Adipocyte (in vitro differentiated cells): Measurements from ENCODE around the gene SREK1IP1.

Experiments used
- DNase-seq: peaks from one replicate; pipeline ENCODE4 v3.0.0-alpha.2; 2015; ENCODE audit warnings: low read depth
- H3K27me3 ChIP-seq: replicated peaks from 2 replicates; pipeline ENCODE4 v1.7.0; 2013; ENCODE audit warnings: mild to moderate bottlenecking, low read length, moderate library complexity; ENCODE audit not compliant: control insufficient read depth, insufficient read depth
- H3K36me3 ChIP-seq: 2 replicates; pipeline ENCODE4 v1.7.0; 2013; ENCODE audit warnings: low read length, mild to moderate bottlenecking, moderate library complexity; ENCODE audit not compliant: control insufficient read depth, insufficient read depth, severe bottlenecking
- H3K4me1 ChIP-seq: 2 replicates; pipeline ENCODE4 v1.7.0; 2013; ENCODE audit warnings: mild to moderate bottlenecking, low read length, moderate library complexity; ENCODE audit not compliant: control insufficient read depth, insufficient read depth
- H3K4me3 ChIP-seq: 2 replicates; pipeline ENCODE4 v1.7.0; 2013; ENCODE audit warnings: mild to moderate bottlenecking, low read length, moderate library complexity
- H3K9ac ChIP-seq: 2 replicates; pipeline ENCODE4 v1.7.0; 2013; ENCODE audit warnings: mild to moderate bottlenecking, low read length, moderate library complexity
- H3K9me3 ChIP-seq: 2 replicates; pipeline ENCODE4 v1.7.0; 2013; ENCODE audit warnings: mild to moderate bottlenecking, low read length, moderate library complexity; ENCODE audit not compliant: control insufficient read depth

SREK1IP1 gene

DNA sequence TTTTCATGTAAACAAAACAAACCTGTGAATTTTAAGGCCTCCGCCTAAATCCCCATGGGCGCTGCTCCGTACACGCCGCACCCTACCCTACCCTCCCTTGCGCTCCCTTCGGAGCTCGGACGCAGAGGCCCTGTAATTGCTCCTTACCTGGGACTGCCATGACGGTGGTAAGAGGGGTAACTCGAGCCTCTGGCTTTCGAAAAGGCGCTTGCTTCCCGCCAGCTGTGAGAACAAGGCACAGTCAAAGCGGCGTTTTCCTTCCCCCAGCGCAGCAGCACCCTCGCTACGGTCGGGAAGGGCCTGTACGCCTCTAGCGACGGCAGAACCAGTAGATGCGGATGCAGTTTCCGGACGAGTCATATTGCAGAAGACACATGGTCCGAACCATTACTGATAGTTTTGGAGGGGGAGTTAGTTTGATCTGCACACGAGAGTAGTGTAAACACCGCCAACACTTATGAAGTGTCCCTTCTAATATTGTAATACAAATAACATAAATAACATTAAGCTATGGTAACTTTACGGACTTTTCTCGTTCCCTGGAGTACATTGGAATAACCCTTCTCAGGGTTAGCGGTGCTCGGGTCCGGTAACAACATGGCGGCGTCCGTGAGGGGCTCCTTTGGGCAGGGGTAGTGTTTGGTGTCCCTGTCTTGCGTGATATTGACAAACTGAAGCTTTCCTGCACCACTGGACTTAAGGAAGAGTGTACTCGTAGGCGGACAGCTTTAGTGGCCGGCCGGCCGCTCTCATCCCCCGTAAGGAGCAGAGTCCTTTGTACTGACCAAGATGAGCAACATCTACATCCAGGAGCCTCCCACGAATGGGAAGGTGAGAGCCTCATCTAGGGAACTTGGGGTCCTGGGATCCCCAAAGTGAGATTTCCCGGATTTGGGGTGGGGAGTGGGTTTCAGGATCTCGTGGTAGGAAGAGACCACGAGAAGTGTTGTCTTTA is at the start of gene SREK1IP1, which contains the start of gene CWC27:
SREK1IP1 (minus strand) TSS at position 334 of the 955 bp plus-strand sequence; CDS start at position 160, 174 bp downstream.
CWC27 (plus strand) TSS at position 573 of the 955 bp plus-strand sequence; CDS start at position 790, 217 bp downstream.
- Histone ChIP-seq H3K9me3 (no peaks in the 10 kb centered on the region), H3K4me1 (peaks cover 26% of the 10 kb centered on the region), H3K27me3 (no peaks in the 10 kb centered on the region), H3K36me3 (peaks cover 12% of the 10 kb centered on the region), H3K9ac (peak within 1 kb of the TSS; percentile 99), H3K4me3 (peak within 1 kb of the TSS; percentile 100)
- peak; percentile 95 for DNase-seq

GRCh38 chr5:64818245-64818644 is 49.8 kb upstream of the SREK1IP1 start:
- Histone ChIP-seq H3K9me3 (no peaks in the 10 kb centered on the region), H3K4me3 (no peak overlapping the region), H3K4me1 (no peaks in the 10 kb centered on the region), H3K9ac (no peak overlapping the region), H3K27me3 (no peaks in the 10 kb centered on the region), H3K36me3 (peaks cover 3% of the 10 kb centered on the region)
- DNase-seq = no peak

DNA sequence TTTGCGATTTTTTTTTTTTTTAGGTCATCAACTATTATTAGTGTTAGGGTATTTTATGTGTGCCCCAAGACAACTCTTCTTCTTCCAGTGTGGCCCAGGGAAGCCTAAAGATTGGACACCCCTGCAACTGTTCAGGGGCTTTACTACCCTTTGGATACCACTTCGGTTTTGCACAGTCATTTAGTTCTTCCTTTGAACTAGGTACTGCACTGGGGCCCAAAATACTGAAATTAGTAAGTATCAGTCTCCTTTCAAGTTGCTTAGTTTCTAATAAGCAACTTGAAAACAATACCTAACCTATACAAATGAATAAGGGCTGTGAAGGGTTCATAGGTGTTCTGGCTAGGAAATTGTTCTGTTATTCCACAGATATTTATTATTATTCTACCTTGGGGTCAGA is 45.6 kb upstream of the SREK1IP1 start:
- Histone ChIP-seq H3K27me3 (no peaks in the 10 kb centered on the region), H3K9me3 (no peaks in the 10 kb centered on the region), H3K36me3 (peaks cover 3% of the 10 kb centered on the region), H3K4me1 (no peaks in the 10 kb centered on the region), H3K9ac (no peak overlapping the region), H3K4me3 (no peak overlapping the region)
- no peak for DNase-seq

DNA sequence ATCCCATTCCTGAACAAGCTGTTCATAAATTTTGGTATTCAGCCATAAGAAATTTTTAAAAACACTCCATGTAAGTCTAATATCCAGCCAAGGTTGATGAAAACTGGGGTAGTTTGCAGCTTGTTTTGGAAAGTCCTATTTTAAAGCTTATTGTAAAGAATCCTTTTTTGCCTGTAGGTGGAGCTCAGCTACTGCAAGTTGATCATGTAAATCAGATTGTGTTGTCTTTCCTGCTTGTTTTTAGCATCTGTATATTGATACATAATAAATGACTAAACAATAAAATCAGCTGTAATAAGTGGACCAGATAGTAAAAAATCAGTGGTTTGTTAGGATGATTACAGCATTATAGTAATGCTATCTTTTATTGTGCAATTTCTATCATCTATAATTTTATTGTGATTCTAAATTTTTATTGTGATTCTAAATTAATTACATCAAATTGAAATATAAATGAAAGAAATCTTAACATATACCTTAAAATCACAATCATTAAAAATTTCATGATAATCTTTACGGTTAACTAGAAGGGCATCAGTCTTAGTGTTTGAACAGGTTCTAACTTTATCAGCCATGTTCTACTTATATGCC is 42.7 kb upstream of the SREK1IP1 start:
- DNase-seq = peak; percentile 87
- no peaks in the 10 kb centered on the region for H3K27me3 ChIP-seq
- no peak overlapping the region for H3K4me3 ChIP-seq
- no peak overlapping the region for H3K9ac ChIP-seq
- H3K9me3 ChIP-seq = no peaks in the 10 kb centered on the region
- peaks cover 9% of the 10 kb centered on the region for H3K36me3 ChIP-seq
- H3K4me1 ChIP-seq = no peaks in the 10 kb centered on the region

- Histone ChIP-seq H3K4me3 (no peak overlapping the region), H3K4me1 (no peaks in the 10 kb centered on the region), H3K9me3 (no peaks in the 10 kb centered on the region), H3K9ac (no peak overlapping the region), H3K27me3 (no peaks in the 10 kb centered on the region), H3K36me3 (peaks cover 24% of the 10 kb centered on the region)
- no peak for DNase-seq
These were observed 39.0 kb upstream of the SREK1IP1 start for GRCh38 chr5:64807520-64807919.

DNA sequence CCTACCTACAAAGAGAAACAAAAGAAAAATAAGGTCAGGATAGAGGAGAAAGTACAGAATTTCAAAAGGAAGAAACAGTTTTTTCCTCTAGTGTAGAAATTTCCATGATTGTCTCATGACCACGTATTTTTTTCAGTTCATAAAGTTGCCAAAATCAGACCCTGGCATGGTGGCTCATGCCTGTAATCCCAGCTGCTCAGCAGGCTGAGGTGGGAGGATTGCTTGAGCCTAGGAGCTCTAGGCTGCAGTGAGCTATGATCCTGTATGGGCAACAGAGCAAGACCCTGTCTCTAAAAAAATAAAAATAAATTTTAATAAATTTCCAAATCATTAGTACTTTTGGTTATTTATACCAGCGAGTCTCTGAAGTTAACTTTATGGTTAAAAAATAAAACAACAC is 38.0 kb upstream of the SREK1IP1 start:
- Histone ChIP-seq H3K9me3 (no peaks in the 10 kb centered on the region), H3K4me1 (no peaks in the 10 kb centered on the region), H3K27me3 (no peaks in the 10 kb centered on the region), H3K9ac (no peak overlapping the region), H3K36me3 (peaks cover 24% of the 10 kb centered on the region), H3K4me3 (no peak overlapping the region)
- no peak for DNase-seq

- H3K36me3 ChIP-seq = peaks cover 25% of the 10 kb centered on the region
These were observed 32.4 kb upstream of the SREK1IP1 start for GRCh38 chr5:64800926-64801325.

GRCh38 chr5:64796301-64796700 is 27.8 kb upstream of the SREK1IP1 start:
- Histone ChIP-seq H3K9me3 (no peaks in the 10 kb centered on the region), H3K4me1 (no peaks in the 10 kb centered on the region), H3K27me3 (no peaks in the 10 kb centered on the region), H3K9ac (no peak overlapping the region), H3K4me3 (no peak overlapping the region), H3K36me3 (peaks cover 7% of the 10 kb centered on the region)
- no peak for DNase-seq

More at GRCh38 chr5:64800926-64801325, 32.4 kb upstream of the SREK1IP1 start:
- H3K27me3 ChIP-seq = no peaks in the 10 kb centered on the region
- H3K9me3 ChIP-seq = no peaks in the 10 kb centered on the region
- H3K4me1 ChIP-seq = no peaks in the 10 kb centered on the region
- no peak overlapping the region for H3K4me3 ChIP-seq
- DNase-seq = peak; percentile 61
- H3K9ac ChIP-seq = no peak overlapping the region

DNA sequence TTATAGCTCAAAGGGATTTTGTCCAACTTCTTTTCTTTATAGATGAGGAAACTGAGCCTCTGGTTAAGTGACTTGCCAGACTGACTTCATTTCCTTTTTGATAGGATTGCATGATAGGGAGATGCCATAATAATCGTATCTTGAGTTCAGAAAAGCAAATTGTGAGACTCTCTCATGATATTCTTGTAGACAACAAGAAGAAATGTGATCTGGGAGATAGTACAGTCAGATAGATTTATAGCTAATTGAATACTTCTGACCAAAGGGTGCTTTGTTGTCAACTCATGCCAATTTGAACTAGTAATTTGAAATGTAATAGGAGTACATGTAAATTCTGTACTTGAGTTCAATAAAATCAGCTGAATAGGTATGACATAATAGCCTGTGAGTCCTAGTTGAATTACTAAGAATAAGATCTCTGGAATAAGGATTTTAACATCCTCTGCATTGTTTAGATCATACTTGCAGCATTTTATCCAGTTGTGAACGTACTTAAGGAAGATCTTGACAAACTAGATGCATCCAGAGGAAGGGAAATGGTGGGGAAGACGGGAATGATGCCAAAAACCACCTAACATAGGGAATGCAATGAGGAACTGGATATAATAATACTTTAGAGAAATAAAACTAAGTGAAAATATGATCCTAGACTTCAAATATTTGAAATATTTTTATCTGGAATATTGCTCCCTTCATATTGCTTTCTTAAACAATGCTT is 25.7 kb upstream of the SREK1IP1 start:
- Histone ChIP-seq H3K4me3 (no peak overlapping the region), H3K9ac (no peak overlapping the region), H3K36me3 (peaks cover 4% of the 10 kb centered on the region), H3K27me3 (no peaks in the 10 kb centered on the region), H3K9me3 (no peaks in the 10 kb centered on the region), H3K4me1 (no peaks in the 10 kb centered on the region)
- DNase-seq = no peak

DNA sequence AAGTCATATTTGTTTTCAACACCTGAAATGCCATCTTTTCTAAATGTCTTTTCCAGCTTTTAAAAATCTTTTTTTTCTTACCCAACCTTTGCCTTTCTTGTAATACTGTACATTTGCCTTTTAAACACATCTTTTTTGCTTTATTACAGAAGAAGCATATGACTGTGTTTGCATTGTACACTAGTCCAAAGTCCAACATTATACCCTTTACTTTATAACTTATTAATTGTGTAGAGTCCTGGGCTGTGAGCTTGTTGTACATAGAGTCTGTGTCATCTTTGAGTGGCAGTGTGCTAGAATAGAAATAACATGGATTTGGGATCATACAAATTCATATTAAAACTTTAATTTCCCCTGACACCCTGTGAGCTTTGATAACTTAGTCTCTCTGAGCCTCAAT is 24.0 kb upstream of the SREK1IP1 start:
- no peak for DNase-seq
- Histone ChIP-seq H3K36me3 (peaks cover 4% of the 10 kb centered on the region), H3K4me3 (no peak overlapping the region), H3K4me1 (no peaks in the 10 kb centered on the region), H3K9ac (no peak overlapping the region), H3K27me3 (no peaks in the 10 kb centered on the region), H3K9me3 (no peaks in the 10 kb centered on the region)

DNA sequence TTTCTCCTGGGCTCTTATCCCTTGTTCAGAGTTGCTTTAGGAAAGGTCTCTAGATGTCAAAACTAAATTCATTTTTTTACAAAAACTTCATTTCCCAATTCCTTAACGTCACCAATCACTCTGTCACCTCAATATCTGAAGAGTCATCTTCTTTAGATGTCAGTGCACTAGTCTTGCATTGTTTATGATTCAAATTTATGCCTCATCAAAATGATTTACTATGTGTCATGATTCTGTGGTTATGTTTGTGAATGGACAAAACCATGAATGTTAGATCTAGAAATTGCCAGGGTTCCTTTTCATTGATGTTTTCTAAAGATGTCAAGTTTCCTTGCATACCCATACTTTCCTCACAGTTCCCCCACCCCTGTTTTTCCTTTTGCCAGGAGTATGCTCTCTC is 21.7 kb upstream of the SREK1IP1 start:
- DNase-seq = no peak
- H3K27me3 ChIP-seq = no peaks in the 10 kb centered on the region

More for the DNA sequence above, 21.7 kb upstream of the SREK1IP1 start:
- Histone ChIP-seq H3K36me3 (peaks cover 9% of the 10 kb centered on the region), H3K9ac (no peak overlapping the region), H3K4me1 (no peaks in the 10 kb centered on the region), H3K9me3 (no peaks in the 10 kb centered on the region), H3K4me3 (no peak overlapping the region)
